Embryonic facial prominence (tissue), 1 donor: ENCODE measurements around the gene CSN1S1.

ENCODE experiments used
- DNase-seq: peaks from one replicate; pipeline ENCODE4 v3.0.0-alpha.2; 2016; ENCODE audit errors: extremely low spot score

The CSN1S1 gene

DNA sequence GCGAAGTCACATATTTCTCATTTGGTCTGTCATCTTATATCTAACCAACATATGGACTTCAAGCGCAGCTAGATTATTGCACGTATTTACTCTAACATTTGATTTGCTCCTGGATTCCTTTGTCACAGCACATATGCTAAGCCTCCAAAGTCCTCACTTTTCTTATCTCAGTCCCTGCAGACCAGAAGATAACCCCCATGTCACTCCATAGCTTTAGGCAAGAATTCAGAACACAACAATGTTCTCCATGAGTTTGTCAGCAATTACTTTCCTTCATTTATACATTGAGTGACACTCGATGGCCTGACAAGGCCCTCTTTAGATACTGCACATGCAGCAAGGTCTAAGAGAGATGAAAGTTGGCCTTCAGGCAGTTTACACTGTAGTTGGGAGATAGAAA is 60.1 kb downstream of the CSN1S1 start:
- no peak for DNase-seq

DNA sequence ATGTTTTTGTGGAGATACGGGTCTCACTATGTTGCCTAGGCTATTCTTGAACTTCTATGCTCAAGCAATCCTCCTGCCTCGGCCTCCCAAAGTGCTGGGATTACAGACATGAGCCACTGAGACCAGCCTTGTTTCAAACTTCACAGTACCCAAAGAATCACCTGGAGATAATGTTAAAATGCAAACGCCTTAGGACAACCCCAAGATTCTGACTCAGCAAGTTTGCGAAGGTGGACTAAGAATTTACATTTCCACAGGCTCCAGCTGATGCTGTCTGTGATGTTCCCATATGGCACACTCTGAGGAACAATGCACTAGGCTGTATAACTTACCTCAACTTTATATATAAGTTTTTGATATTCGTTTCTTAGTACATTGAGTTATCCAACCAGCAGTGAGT is 63.9 kb downstream of the CSN1S1 start:
- DNase-seq: no peak

DNA sequence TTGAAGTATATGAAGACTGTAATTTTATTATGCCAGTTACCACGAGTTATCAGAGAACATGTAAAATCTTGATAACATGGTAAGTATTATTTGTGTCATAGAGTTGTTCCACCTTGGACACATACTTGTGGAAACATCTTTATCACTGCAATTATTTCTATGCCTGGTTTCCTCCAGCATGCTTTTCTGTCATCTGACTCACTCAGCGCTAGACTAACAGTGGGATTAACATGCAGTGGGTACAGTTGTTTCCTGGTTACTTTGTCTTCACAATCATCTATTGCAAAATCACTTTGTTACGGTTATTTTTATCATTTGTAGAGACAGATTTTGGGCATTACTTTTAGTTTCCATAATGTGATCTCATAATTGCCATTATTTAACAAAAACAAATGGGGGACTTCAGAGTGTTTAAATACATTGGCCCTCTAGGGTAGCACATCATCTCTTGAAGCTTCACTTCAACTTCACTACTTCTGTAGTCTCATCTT is 64.7 kb downstream of the CSN1S1 start, which contains the start of gene STATH:
Gene STATH (plus strand): TSS at position 441 of the 491 bp plus-strand sequence. CDS start 2,472 bp downstream, outside the sequence.
- no peak for DNase-seq
